H1 (cell line): ENCODE data around the gene GPC2. TPM values are rescaled to one million over a fixed set of nuclear protein-coding genes. Genes with fewer than 3 reads are reported as not detected.

Experiments
- CTCF ChIA-PET: fragments of 300-600 bp; sonication (Branson Sonifier 250); formaldehyde crosslinking; loops from one replicate; lab custom pipeline; 2021; ENCODE audit not compliant: partially characterized antibody; lab: Charles Lee
- POLR2A ChIA-PET: fragments of 300-600 bp; sonication (Branson Sonifier 250); formaldehyde crosslinking; loops from one replicate; lab custom pipeline; 2021; ENCODE audit warnings: inconsistent platforms; ENCODE audit not compliant: partially characterized antibody; lab: Charles Lee
- DNase-seq, 2 experiments: peaks; one replicate each; pipeline versions ENCODE4 v3.0.0 to v3.0.0-alpha.2; 2010 to 2022; ENCODE audit warnings: low spot score in 2 of 2, low read depth in 1 of 2, mixed read lengths in 1 of 2
- FAIRE-seq: peaks from 2 replicates; lab custom pipeline; 2011; peaks lifted over from hg19 to GRCh38; lab: Jason Lieb, UNC
- H2AFZ ChIP-seq: 2 replicates; pipeline ENCODE4 v1.8.1; 2012; ENCODE audit warnings: low read length, inconsistent platforms
- H2AK5ac ChIP-seq: 2 replicates; pipeline ENCODE4 v1.6.1; 2013; ENCODE audit warnings: low read depth, low read length
- H2BK120ac ChIP-seq: replicated peaks from 2 replicates; pipeline ENCODE3; 2013; ENCODE audit warnings: low read depth, low read length, inconsistent platforms
- H2BK12ac ChIP-seq: 2 replicates; pipeline ENCODE4 v1.6.1; 2013; ENCODE audit warnings: low read depth, low read length
- H2BK15ac ChIP-seq: 2 replicates; pipeline ENCODE4 v1.6.1; 2013; ENCODE audit warnings: low read length
- H2BK20ac ChIP-seq: 2 replicates; pipeline ENCODE4 v1.6.1; 2013; ENCODE audit warnings: low read length
- H2BK5ac ChIP-seq: 2 replicates; pipeline ENCODE4 v1.6.1; 2013; ENCODE audit warnings: low read depth, low read length
- H3K14ac ChIP-seq: 2 replicates; pipeline ENCODE4 v1.6.1; 2013; ENCODE audit warnings: inconsistent platforms; ENCODE audit not compliant: insufficient read length
- H3K18ac ChIP-seq: 2 replicates; pipeline ENCODE4 v1.6.1; 2013; ENCODE audit warnings: low read length; ENCODE audit errors: extremely low read depth
- H3K23ac ChIP-seq: 2 replicates; pipeline ENCODE4 v1.6.1; 2013; ENCODE audit warnings: inconsistent platforms; ENCODE audit not compliant: insufficient read length
- H3K23me2 ChIP-seq: 2 replicates; pipeline ENCODE4 v1.6.1; 2013; ENCODE audit warnings: low read depth, low read length
- H3K27ac ChIP-seq: 2 replicates; pipeline ENCODE4 v1.6.1; 2011; ENCODE audit warnings: low read depth, low read length, inconsistent platforms
- H3K27me3 ChIP-seq, 4 experiments: replicated peaks in 1 of 4; 1 replicate in 1 of 4; 2 replicates in 3 of 4; pipeline versions ENCODE4 v1.6.1 to v1.8.1; 2011 to 2013; ENCODE audit warnings: low read length in 3 of 4, mild to moderate bottlenecking in 3 of 4, inconsistent platforms in 2 of 4, mixed read lengths in 2 of 4, moderate library complexity in 1 of 4; ENCODE audit not compliant: control insufficient read depth in 3 of 4, insufficient read depth in 3 of 4; ENCODE audit errors: extremely low read depth in 1 of 4
- H3K36me3 ChIP-seq, 4 experiments: 2 replicates each; pipeline versions ENCODE4 v1.6.1 to v1.8.1; 2011 to 2013; ENCODE audit warnings: mild to moderate bottlenecking in 4 of 4, low read length in 3 of 4, moderate library complexity in 2 of 4, control low read depth in 1 of 4, inconsistent platforms in 1 of 4; ENCODE audit not compliant: insufficient read depth in 4 of 4, control insufficient read depth in 2 of 4
- H3K4ac ChIP-seq: replicated peaks from 2 replicates; pipeline ENCODE3; 2013; ENCODE audit warnings: low read length, low read depth, mixed read lengths, inconsistent platforms; ENCODE audit not compliant: insufficient read length
- H3K4me1 ChIP-seq, 4 experiments: replicated peaks in 1 of 4; 1 replicate in 1 of 4; 2 replicates in 3 of 4; pipeline versions ENCODE4 v1.6.1 to v1.8.1; 2011 to 2013; ENCODE audit warnings: low read length in 3 of 4, inconsistent platforms in 2 of 4, mixed read lengths in 1 of 4; ENCODE audit not compliant: insufficient read depth in 4 of 4, control insufficient read depth in 3 of 4
- H3K4me2 ChIP-seq, 2 experiments: 2 replicates each; pipeline versions ENCODE4 v1.6.1 to v1.8.1; 2011 to 2013; ENCODE audit warnings: low read depth in 2 of 2, low read length in 2 of 2, control low read depth in 1 of 2, inconsistent platforms in 1 of 2, mild to moderate bottlenecking in 1 of 2; ENCODE audit not compliant: insufficient read depth in 1 of 2
- H3K4me3 ChIP-seq, 4 experiments: fragments of 200-600, 300-600 bp in 1 of 4; sonication (generic), shearing (Covaris generic), sonication (Bioruptor Twin) in 1 of 4; 2 replicates each; pipeline versions ENCODE4 v1.5.1 to v1.8.1; 2011 to 2016; ENCODE audit warnings: low read length in 4 of 4, low read depth in 3 of 4, control low read depth in 2 of 4, inconsistent platforms in 2 of 4, mild to moderate bottlenecking in 2 of 4, mixed read lengths in 1 of 4, moderate library complexity in 1 of 4; ENCODE audit not compliant: insufficient read depth in 2 of 4; ENCODE audit errors: extremely low read depth in 1 of 4
- H3K56ac ChIP-seq: replicated peaks from 2 replicates; pipeline ENCODE3; 2013; ENCODE audit warnings: low read depth, mild to moderate bottlenecking, mixed read lengths, low read length, inconsistent platforms; ENCODE audit not compliant: insufficient read length
- H3K79me1 ChIP-seq: 2 replicates; pipeline ENCODE4 v1.6.1; 2013; ENCODE audit warnings: low read depth, low read length, control low read depth
- H3K79me2 ChIP-seq, 2 experiments: 2 replicates each; pipeline versions ENCODE4 v1.6.1 to v1.8.1; 2012 to 2013; ENCODE audit warnings: low read length in 2 of 2, mild to moderate bottlenecking in 2 of 2, inconsistent platforms in 1 of 2; ENCODE audit not compliant: insufficient read depth in 2 of 2, control insufficient read depth in 1 of 2
- H3K9ac ChIP-seq, 4 experiments: replicated peaks in 1 of 4; 1 replicate in 1 of 4; 2 replicates in 3 of 4; pipeline versions ENCODE4 v1.6.1 to v1.8.1; 2011 to 2013; ENCODE audit warnings: low read depth in 3 of 4, low read length in 3 of 4, control low read depth in 2 of 4, mild to moderate bottlenecking in 2 of 4, moderate library complexity in 2 of 4, inconsistent platforms in 1 of 4; ENCODE audit errors: extremely low read depth in 1 of 4
- H3K9me3 ChIP-seq, 2 experiments: 2 replicates each; pipeline versions ENCODE4 v1.6.1 to v1.8.1; 2012 to 2013; ENCODE audit warnings: mild to moderate bottlenecking in 2 of 2, moderate library complexity in 2 of 2, control low read depth in 1 of 2, inconsistent platforms in 1 of 2, low read depth in 1 of 2, low read length in 1 of 2, mixed read lengths in 1 of 2; ENCODE audit not compliant: insufficient read depth in 2 of 2
- H4K20me1 ChIP-seq, 2 experiments: replicated peaks in 1 of 2; 2 replicates each; pipeline versions ENCODE3 to v1.8.1; 2011 to 2013; ENCODE audit warnings: inconsistent platforms in 2 of 2, low read length in 2 of 2, mild to moderate bottlenecking in 1 of 2; ENCODE audit not compliant: insufficient read depth in 2 of 2, control insufficient read depth in 1 of 2
- H4K5ac ChIP-seq: 2 replicates; pipeline ENCODE4 v1.6.1; 2013; ENCODE audit warnings: low read length, low read depth, mixed read lengths, inconsistent platforms; ENCODE audit not compliant: insufficient read length
- H4K8ac ChIP-seq: 2 replicates; pipeline ENCODE4 v1.8.0; 2013; ENCODE audit warnings: mild to moderate bottlenecking, moderate library complexity, low read length, inconsistent platforms; ENCODE audit not compliant: insufficient read depth; ENCODE audit errors: extremely low read depth
- H4K91ac ChIP-seq: replicated peaks from 2 replicates; pipeline ENCODE3; 2013; ENCODE audit warnings: low read length, mixed read lengths, inconsistent platforms; ENCODE audit not compliant: insufficient read length
- GTF2F1 ChIP-seq: IDR thresholded peaks from 2 replicates; pipeline ENCODE4 v1.6.1; 2012; ENCODE audit warnings: low read depth, low read length, improper control_type of control experiment, borderline replicate concordance
- POLR2A ChIP-seq, 2 experiments: IDR thresholded peaks; 1 replicate in 1 of 2; 2 replicates in 1 of 2; pipeline ENCODE4 v1.6.1; 2011; ENCODE audit warnings: low read depth in 2 of 2, low read length in 2 of 2, mild to moderate bottlenecking in 2 of 2; ENCODE audit errors: control extremely low read depth in 1 of 2
- SP2 ChIP-seq: IDR thresholded peaks from 2 replicates; pipeline ENCODE4 v1.6.1; 2012; ENCODE audit warnings: mild to moderate bottlenecking, low read length, inconsistent platforms
- WGBS, 2 experiments: shearing (Covaris generic) in 1 of 2; methylation state at CpG; one replicate each; pipeline versions ENCODE4 v1.1.6 to v1.1.7; 2013 to 2015; ENCODE audit warnings: low lambda C conversion rate in 2 of 2, mixed read lengths in 2 of 2, inconsistent platforms in 1 of 2, low coverage in 1 of 2, missing lambda C conversion rate in 1 of 2; ENCODE audit not compliant: insufficient replicate concordance in 2 of 2, insufficient coverage in 1 of 2, insufficient read length in 1 of 2; ENCODE audit errors: extremely low coverage in 1 of 2, missing lambda C conversion rate in 1 of 2; 5-methylcytosine and 5-hydroxymethylcytosine counted together
- polyA plus RNA-seq, 7 experiments: library from polyadenylated mRNA; depleted of rRNA in 3 of 7; stranded (reverse) in 5 of 7; unstranded in 2 of 7; fragments of >200 nt in 5 of 7; fragments of 200-250 nt in 2 of 7; gene quantifications; 1 replicate in 5 of 7; 2 replicates in 1 of 7; 4 replicates in 1 of 7; pipeline versions ENCODE4 v1.2.1 to v1.2.3, GENCODE V29; 2011 to 2013; ENCODE audit warnings: missing spikeins in 2 of 7, mixed read lengths in 2 of 7
- total RNA-seq: library from RNA; stranded (reverse); fragmentation: NEBNext Ultra II Directional; extraction: Animal tissue kit (Norgen Biotek cat#: 25700); gene quantifications from 2 replicates; pipeline ENCODE4 v1.2.1, GENCODE V29; 2021
- TF ChIP-seq, protein P1 (sequence below): IDR thresholded peaks from 2 replicates; pipeline ENCODE4 v1.6.1; 2012; ENCODE audit warnings: inconsistent platforms

Gene GPC2
- total and polyA plus RNA-seq, 2 of the 8 experiments (the other 6 are each of a cell fraction or from before 2014, with no cell fraction given) = 25.3 to 44.8 TPM

DNA sequence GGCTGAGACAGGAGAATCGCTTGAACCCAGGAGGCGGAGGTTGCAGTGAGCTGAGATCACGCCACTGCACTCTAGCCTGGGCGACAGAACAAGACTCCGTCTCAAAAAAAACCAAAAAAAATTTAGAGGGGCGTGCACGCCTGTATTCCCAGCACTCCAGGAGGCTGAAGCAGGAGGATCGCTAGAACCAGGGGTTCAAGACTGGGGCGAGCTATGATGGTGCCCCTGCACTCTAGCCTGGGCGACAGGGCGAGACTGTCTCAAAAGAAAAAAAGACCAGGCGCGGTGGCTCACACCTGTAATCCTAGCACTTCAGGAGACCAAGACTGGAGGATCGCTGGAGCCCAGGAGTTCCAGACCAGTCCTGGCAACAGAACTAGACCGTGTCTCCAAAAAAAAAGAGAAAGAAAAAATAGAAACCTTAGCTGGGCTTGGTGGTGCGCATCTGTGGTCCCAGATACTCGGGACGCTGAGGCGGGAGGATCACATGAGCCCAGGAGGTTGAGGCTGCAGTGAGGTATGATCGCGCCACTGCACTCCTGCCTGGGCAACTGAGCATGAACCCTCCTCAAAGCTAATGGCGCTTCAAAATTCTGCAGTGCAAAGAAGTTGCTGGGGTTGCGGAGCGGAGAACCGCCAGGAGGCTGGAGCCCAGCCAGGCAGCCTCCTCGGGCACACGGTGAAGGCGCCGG, 50.8 kb downstream of the GPC2 start:
- H2BK5ac ChIP-seq = peak overlapping the region; percentile 98
- peak overlapping the region; percentile 84 for H4K91ac ChIP-seq
- H4K5ac ChIP-seq = peak overlapping the region; percentile 96
- no peaks in the 10 kb centered on the region for H4K20me1 ChIP-seq
- H3K4me1 ChIP-seq = peaks cover 0 to 8% (median 0%) of the 10 kb centered on the region in 4 experiments; a peak in 1 of 7 replicates
- H3K23ac ChIP-seq = no peak overlapping the region
- H3K79me2 ChIP-seq = no peaks in the 10 kb centered on the region; a peak in 1 of 4 replicates
- no peaks in the 10 kb centered on the region for H3K36me3 ChIP-seq
- H3K4ac ChIP-seq = peak overlapping the region; percentile 19
- DNase-seq (no peak), FAIRE-seq (no peak)
- H3K14ac ChIP-seq = no peak overlapping the region
- peaks cover 0 to 11% (median 0%) of the 10 kb centered on the region in 4 experiments; a peak in 2 of 7 replicates for H3K27me3 ChIP-seq
- peak overlapping the region; percentile 90 for H3K27ac ChIP-seq
- H2BK15ac ChIP-seq = no peak overlapping the region
- H2BK20ac ChIP-seq = no peak overlapping the region
- H2AK5ac ChIP-seq = no peak overlapping the region
- H3K18ac ChIP-seq = peak overlapping the region; percentile 99
- H3K56ac ChIP-seq = peak overlapping the region; percentile 97
- peak overlapping the region; percentile 84 to 90 (median 88) for H3K4me3 ChIP-seq
- 21% methylated on average over 23 of the region's 29 CpGs; no CpG with 5 or more reads in 1 of the 2 experiments for WGBS, 2 experiments
- H4K8ac ChIP-seq = peak overlapping the region; percentile 66
- TF ChIP-seq POLR2A (IDR thresholded peaks at IDR 0.05; ENCODE audit: control extremely low read depth in 1 of 2, low read depth in 2 of 2, low read length in 2 of 2) (peak in 1 of 2 experiments; percentile 75; a peak in 1 of 3 replicates), SP2 (no peak), GTF2F1 (0 out of 2 replicates have a peak, but pooled peaks have one; percentile 30)
- TF ChIP-seq, protein P1, sequence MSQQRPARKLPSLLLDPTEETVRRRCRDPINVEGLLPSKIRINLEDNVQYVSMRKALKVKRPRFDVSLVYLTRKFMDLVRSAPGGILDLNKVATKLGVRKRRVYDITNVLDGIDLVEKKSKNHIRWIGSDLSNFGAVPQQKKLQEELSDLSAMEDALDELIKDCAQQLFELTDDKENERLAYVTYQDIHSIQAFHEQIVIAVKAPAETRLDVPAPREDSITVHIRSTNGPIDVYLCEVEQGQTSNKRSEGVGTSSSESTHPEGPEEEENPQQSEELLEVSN = peak; percentile 37; the same call in 1 of the 2 replicates
- peak overlapping the region; percentile 72; the same call in 1 of the 2 replicates for H2AFZ ChIP-seq
- H3K9ac ChIP-seq = peak overlapping the region; percentile 51 to 93 (median 91)
- H3K23me2 ChIP-seq = peaks cover 8% of the 10 kb centered on the region; the same call in 1 of the 2 replicates
- ChIA-PET POLR2A (interaction anchor here (0.6 to 19.1 kb wide), 21 partner anchors 9 to 303 kb away, joined by 3 to 414 read pairs (median 4); partner anchors contain the start of genes AP4M1, COPS6, GAL3ST4 and LAMTOR4), CTCF (interaction anchor here (0.7 to 5.3 kb wide), 6 partner anchors 14 to 443 kb away, joined by 3 to 24 read pairs (median 4); partner anchors contain the start of genes AP4M1 and MCM7)
- no peaks in the 10 kb centered on the region for H3K9me3 ChIP-seq
- peak overlapping the region; percentile 78 for H2BK120ac ChIP-seq
- peak overlapping the region; percentile 74 to 90 for H3K4me2 ChIP-seq
- peak overlapping the region; percentile 95; the same call in 1 of the 2 replicates for H2BK12ac ChIP-seq
- H3K79me1 ChIP-seq = no peaks in the 10 kb centered on the region
